HG03025 (cell line): Measurements from ENCODE around the gene WDR7.

Experiments used
- ATAC-seq: cut with Tn5 transposase; IDR thresholded peaks from one replicate; pipeline ENCODE4 v1.9.1; 2021; ENCODE audit warnings: mild to moderate bottlenecking, moderate library complexity; ENCODE audit not compliant: unreplicated experiment, low FRiP score

WDR7 gene

DNA sequence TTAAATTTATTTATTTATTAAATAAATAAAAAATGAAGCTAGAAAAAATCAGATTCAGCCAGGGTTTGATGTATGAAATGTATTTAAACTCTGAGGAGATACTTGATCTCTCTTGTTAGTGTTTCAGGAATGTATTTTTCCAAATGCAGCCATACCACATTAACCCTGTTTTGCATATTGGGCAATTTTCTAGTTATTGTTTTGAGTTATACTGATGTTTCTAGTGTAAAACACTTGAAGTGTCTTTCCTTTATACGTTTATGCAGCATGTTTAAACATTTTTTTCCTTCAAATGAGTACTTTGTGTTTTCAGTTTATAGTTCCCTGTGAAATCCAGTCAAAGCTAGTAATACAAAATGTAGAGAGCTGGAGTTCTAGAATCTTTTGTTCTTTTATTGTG lies 69.9 kb downstream of the WDR7 start:
- ATAC-seq, result no peak

DNA sequence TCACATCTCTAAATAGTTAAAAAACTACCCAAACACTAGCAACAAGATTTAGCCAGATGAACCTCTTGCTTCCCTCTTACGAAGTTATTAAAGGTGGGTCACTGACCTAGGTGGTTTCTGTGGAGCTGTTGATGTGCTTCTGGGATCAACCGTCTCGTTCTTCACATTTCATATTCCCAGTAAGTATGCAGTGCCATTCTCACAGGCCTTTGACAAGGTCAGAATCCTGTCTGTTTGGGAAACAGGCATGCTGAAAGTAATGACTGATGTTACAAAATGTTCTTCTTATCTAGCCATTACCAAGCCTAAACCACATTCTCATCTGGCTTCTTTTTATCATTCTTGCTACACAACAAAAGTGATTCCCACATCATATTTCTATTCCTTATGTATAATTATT lies 70.3 kb downstream of the WDR7 start:
- no peak for ATAC-seq

DNA sequence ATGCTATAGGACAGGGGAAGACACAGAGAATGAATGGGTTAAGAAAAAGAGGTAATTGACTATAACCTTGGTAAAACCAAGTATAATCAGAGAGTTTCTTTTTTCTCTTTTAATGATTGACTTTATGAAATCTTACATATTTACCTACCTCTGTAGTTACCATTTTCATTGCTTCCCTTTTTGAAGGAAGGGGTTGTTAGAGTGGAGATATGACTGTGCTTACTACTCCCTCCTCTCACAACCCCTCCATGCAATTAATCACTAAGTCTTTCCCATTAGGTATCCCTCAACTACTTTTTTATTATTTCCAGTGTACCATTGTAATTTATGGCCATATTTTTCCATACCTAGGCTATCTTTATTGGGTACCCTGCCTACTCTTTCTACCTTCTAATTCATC lies 71.4 kb downstream of the WDR7 start:
- ATAC-seq, result no peak

DNA sequence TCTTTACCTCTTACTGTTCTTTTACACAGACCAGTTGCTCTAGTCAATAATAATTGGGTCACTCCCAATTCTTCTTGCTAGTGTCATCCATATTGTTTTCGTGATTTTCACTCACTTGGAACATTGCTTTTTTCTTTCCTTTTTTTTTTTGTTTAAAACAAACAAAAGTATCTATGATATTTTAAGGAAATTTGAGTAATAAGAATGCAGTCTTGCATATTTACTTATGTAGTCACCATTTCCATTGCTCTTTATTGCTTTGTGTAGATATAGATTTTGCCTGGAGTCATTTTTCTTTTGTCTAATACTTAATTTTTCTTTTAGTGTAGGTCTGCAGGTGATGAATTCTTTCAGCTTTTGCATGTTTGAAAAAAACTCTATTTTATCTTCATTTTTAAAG lies 71.9 kb downstream of the WDR7 start:
- ATAC-seq, result no peak

DNA sequence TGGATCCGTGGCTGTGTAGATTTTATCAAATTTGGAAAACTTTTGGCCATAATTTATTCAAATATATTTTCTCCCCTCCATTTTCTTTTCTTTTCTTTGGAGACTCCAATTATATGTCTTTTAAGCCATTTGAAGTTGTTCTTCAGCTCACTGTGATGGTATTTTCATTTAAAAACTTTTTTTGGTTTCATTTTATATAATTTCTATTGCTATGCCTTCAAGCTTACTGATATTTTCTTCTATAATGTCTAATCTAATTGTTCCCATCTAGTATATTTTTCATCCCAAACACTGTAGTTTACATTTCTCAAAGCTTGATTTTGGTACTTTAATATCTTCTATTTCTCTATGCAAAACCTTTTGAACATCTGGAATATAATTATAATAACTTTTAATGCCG lies 72.5 kb downstream of the WDR7 start:
- no peak for ATAC-seq

DNA sequence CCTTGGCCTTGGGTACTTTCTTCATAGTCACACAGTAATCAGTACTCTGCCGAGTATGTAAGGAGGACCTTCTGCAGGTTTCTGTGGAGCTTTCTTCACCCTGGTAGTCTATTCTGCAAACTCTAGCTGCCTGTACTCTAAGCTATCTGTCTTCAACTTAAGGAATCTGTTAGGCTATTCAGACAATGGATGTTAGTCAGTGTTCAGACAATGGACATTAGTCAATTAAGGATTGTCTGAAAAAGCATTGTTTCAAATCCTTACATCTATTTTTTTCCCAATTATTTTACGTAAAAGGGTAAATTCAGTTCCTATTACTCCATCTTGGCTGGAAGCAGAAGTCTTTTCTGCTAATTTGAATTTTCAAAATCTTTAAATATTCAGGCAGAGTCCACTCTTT lies 75.7 kb downstream of the WDR7 start:
- no peak for ATAC-seq

DNA sequence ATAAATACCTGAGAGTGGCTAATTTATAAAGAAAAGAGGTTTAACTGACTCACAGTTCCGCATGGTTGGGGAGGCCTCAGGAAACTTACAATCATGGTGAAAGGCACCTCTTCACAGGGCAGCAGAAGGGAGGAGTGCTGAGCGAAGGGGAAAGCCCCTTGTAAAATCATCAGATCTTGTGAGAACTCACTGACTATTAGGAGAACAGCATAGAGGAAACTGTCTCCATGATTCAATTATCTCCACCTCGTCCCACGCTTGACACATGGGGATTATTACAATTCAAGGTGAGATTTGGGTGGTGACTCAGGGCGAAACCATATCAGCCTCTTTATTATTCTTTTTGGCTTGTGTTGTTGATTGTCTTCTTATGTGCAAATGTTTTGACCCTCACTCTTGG lies 76.2 kb downstream of the WDR7 start:
- no peak for ATAC-seq

DNA sequence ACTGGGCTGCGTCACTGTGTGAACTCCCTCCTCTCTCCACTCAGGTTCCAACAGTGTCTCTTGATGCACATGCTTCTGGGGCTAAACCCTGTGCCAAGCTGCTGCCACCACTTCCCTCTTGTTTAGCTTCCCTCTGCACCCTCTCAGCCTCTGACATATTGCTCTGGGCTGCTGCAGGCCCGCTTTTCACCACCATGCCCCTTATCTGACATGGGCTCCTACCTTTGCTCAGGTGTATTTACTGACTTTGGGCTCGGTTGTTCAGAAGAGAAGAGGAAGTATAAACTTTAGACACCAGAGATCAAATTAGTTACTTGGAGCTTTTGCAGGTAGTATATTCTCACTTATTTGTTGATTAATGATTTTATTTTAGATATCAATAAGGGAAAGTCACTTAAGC lies 77.6 kb downstream of the WDR7 start:
- ATAC-seq, result no peak

DNA sequence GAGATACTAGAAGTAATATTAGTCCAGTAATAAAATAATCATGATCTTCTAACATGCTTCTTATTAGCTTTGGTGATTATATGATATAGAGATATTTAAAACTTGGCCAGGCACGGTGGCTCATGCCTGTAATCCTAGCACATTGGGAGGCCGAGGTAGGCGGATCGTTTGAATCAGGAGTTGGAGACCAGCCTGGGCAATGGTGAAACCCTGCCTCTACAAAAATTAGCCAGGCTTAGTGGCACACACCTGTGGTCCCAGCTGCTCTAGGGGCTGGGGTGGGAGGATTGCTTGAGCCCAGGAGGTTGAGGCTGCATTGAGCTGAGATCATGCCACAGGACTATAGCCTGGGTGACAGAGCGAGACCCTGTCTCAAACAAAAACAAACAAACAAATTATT lies 87.0 kb downstream of the WDR7 start:
- ATAC-seq, result no peak

DNA sequence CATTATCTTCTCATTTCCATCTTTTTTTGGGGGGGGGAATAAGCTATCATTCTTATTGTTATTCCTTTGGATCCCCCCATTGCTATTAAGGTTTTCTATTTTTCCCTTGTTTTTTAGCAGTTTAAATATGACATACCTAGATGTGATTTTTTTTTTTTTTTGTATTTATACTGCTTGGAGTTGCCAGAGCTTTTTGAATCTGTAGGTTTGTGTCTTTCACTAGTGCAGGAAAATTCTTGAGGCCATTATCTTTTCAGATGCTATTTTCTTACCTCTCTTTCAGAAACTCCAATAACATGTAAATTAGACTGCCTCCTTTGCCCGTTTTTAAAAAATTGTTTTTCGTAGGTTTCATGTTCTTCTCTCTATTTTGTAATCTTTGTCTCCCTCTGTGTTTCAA lies 88.6 kb downstream of the WDR7 start:
- ATAC-seq, result no peak

DNA sequence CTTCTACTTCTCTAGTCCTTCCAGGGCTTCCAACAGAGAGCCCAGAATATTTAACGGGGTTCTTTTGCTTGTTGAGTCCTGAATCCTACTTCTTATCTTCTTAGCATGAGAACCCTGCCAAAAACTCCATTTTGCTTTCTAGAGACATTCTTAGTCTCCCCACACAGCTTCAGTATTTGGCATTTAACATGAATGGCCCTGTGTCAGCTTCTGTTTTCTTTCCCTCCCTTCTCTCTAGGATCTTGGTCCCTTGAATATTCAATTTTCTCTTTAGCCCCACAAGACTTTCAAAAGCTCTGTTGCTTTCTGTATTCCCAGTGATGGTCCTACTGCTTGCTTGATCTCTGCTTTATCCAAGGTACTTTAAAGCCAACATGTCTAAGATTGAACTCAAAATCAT lies 89.5 kb downstream of the WDR7 start:
- ATAC-seq, result no peak

DNA sequence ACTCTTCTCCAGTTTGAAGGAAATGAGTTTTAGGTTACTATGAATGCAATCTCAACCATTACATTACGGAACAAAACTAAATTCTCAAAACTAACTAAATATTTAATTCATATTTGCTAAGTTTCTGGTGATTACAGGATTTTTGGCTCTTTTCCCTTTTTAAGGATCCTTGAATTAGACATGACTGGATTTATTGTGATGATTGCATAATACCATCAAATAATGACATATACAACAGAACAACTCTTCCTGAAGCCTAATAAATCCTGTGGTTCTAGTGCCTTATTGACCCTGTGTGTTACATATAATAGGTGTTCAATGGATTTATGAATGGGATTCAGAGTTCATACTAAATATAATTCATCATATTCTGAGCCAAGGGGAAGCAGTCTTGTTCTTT lies 90.5 kb downstream of the WDR7 start:
- no peak for ATAC-seq

DNA sequence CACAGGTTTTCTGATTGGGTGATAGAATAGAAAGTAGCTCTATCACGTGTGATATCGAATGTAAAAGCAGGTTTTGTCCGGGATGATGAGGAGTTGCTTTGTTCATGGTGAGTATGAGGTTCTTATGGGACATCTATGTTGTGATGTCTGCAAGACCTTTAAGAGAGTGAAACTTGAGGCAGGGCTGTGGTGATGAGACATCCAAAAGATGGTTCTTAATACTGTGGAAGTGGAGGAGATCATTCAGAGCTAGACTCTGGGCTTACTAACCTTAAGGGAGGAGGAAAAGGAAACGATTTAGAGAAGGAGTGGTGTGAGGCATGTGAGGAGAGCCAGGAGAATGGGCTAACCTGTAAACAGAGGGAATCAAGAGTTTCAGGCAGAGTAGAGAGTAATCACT lies 92.0 kb downstream of the WDR7 start:
- no peak for ATAC-seq

DNA sequence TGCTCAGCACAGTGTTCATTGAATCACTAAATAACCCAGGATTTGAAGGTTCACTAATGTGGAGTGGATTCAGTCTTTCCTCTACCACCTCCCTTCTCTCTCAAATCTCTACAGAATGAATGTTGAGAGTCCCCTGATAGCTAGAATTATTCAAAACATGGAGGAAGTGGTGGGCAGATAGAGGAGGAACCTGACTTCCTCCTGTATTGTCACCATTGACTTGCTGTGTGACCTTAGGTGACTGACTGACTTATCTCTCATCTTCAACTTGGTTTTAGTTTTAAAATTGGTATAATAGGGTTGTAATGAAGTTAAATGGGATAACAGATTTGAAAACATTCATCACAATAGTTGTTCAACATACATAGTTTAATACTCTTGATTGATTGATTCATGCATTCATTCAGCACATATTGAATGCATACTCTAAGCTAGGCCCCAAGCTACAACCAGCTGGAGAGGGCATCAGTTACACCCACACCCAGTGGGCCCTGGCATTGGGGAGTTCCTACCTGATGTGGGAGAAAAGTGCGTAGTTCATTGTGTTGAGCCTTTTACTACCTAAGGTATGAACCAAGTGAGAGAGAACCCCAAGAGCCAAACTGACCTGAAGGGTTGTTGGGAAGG lies 96.0 kb downstream of the WDR7 start:
- ATAC-seq, result no peak

DNA sequence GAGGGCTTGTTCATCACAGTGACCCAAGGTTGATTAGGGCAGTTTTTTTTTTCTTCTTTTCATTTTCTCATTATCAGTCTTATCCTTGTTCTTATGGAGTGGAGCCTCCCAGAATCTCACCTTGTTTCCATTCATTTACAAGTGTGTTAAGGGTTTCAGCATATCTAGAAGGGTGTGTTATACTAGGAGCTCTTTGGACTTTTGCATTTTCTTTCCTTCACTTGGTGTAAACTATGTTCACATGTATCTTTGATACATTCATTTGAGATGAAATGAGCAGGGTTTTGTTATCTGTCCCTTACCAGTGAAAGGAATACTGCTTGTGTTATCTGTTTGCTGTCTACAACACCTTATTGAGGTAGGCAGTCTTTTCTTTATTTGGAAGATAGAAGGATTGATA lies 96.7 kb downstream of the WDR7 start:
- ATAC-seq, result no peak

DNA sequence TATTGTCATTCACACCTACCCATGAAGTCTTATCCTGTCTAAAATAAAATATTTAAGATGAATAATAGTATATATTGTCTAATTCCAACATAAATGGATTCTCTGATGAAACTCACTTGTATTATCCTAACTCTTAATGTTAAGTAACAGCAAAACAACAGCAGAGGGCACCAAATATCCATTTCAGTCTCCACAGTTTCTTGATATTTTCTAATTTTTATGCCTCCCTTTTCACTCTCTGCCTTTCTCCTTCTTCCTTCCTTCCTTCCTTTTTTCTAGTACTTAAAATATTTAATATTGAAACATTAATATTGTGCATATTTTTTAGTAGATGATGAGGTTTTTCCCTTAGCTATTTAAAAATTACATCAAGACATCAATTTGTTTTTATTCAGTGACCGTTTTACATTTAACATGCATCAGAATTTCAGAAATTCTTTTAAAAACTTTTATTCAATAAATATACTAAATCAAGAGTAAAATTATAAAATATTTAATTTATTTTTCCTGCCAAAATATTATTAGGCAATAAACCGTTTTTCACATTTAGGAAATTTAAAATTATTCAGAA lies 97.6 kb downstream of the WDR7 start:
- no peak for ATAC-seq

DNA sequence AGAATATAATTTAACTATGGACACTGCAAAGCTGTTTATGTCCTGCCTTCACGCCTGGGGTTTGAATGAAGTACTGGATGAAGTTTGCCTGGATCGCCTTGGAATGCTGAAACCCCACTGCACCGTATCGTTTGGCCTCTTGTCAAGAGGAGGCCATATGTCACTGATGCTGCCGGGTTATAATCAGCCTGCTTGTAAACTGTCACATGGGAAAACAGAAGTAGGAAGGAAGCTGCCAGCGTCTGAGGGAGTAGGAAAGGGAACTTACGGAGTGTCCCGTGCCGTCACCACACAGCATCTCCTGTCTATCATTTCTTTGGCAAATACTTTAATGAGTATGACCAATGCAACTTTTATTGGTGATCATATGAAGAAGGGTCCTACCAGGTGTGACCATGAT lies 105.8 kb downstream of the WDR7 start:
- no peak for ATAC-seq

DNA sequence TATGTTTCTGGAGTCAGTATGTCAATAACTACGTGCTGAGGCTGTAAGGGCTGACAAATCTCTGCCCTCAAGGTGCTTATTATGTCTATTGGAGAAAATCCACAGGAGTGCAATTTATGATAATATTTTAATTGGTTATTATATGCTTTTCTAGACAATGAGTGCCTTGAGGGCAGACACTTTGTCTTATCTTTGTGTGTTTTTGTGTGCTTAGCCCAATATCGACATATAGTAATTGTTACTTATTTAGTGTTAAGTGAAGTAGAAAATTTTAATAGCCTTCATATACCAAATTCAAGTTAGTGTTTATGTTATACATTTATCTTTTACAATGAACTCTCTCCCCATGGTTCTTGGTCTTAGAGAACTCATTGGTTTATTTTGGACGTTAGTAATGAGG lies 118.9 kb downstream of the WDR7 start:
- ATAC-seq, result no peak

DNA sequence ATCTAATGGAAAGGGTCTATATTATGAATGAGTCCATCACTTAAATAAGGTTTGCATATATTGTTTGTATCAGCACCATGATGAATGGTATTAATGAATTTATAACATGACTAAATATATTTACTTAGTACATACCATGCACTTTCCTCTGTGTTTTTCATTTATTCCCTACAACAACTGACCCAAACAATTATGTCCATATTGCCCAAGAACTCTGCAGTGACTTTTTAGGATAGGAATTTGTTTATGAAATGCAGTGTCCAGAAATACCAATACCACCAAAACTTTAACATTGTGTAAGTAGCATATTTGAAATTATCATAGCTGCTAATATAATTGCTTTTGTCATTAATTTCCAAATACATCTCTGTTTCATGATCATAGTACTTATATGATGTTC lies 119.7 kb downstream of the WDR7 start:
- ATAC-seq, result no peak

DNA sequence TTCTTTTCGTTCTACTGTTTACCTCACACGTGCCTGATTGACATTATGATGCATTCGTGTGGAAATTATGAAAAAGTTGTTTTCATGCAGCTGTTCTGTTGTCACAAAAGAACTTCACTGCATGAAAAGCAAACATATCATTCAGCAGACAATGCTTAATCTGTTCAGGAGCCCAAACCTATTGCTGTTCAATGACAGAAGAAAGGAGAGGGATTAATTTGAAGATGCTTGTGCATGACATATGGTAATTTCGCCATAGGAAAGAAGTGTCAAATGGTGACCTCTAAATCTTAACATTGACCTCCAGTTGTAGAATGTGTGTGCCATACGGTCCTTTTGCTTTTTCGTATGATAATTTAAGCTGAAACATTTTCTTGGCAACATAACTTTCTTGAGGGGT lies 124.5 kb downstream of the WDR7 start:
- no peak for ATAC-seq

DNA sequence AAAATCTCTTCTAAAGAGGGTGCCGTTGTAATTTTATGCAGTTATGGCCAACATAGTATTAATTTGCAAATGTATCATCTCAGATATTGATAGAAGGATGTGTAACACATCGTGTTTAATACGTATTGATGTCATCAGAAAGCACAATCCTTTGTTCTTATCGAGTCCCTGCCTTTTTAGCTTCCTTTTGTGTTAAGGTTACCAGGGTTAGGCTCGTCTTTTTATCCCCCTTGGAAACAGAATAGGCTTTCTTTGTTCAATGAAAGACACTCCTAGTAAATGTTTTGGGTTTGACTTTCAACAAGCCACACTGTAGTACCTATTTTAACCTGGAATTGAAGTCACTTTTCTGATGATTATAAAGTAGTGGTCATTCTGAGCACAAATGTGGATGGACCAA lies 136.2 kb downstream of the WDR7 start:
- no peak for ATAC-seq

DNA sequence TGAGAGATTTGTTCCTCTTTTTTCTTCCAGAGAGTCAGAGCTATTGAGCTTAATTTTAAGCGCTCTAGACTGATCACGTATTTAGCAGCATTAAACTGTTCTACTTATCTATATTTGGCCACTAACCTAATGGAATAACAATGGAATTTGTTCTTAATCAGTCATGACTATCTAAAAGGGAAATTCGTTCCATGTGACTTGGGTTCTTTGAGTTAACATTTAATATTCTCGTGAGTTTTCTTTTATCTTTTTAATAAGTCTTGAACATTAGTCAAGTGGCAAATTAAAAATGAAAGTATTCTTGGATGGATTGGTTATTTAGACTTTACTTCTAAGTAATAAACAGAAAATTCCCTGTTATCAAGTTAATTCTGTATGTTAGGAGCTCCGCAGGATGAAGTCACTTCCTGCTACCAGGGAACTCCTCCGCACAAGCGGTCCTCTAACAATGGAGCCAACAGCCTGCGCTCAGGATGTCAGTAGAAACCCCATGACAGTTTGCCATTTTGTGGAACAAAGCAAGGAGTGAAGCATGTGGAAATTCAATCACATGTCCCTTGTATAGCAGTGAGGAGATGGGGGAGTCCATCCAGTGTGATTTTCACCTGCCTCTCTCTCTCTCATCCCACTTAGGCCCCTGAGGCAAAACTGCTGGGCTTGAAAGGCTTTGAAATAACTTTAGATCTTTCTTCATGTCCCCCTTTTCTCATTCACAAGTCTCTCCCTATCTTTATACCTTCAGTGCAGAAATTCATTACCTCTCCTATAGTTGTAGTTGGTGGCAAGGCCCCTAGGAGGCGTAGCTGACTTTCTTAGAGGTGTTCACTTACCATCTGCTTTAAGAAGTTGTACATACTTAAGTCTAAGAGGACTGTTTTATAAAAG lies 138.1 kb downstream of the WDR7 start:
- ATAC-seq, result no peak
